Ectodermal cell (in vitro differentiated cells): ENCODE data around the gene OR5K4.

Source experiments
- H3K27ac ChIP-seq: 2 replicates; pipeline ENCODE4 v1.7.0; 2013; ENCODE audit warnings: mild to moderate bottlenecking, low read depth, low read length; ENCODE audit not compliant: insufficient read depth, poor library complexity, severe bottlenecking
- H3K27me3 ChIP-seq: 2 replicates; pipeline ENCODE4 v1.7.0; 2013; ENCODE audit warnings: mild to moderate bottlenecking, low read length; ENCODE audit not compliant: insufficient read depth, control insufficient read depth, poor library complexity, severe bottlenecking
- H3K36me3 ChIP-seq: one replicate; pipeline ENCODE4 v1.7.0; 2013; ENCODE audit warnings: low read length; ENCODE audit not compliant: control insufficient read depth, insufficient read depth
- H3K4me1 ChIP-seq: one replicate; pipeline ENCODE4 v1.7.0; 2013; ENCODE audit warnings: low read length; ENCODE audit not compliant: control insufficient read depth, insufficient read depth
- H3K4me3 ChIP-seq: 2 replicates; pipeline ENCODE4 v1.7.0; 2013; ENCODE audit warnings: low read depth, low read length, control low read depth; ENCODE audit not compliant: insufficient read depth
- H3K9me3 ChIP-seq: 2 replicates; pipeline ENCODE4 v1.7.0; 2013; ENCODE audit warnings: mild to moderate bottlenecking, low read length, moderate library complexity; ENCODE audit not compliant: control insufficient read depth

OR5K4 gene

DNA sequence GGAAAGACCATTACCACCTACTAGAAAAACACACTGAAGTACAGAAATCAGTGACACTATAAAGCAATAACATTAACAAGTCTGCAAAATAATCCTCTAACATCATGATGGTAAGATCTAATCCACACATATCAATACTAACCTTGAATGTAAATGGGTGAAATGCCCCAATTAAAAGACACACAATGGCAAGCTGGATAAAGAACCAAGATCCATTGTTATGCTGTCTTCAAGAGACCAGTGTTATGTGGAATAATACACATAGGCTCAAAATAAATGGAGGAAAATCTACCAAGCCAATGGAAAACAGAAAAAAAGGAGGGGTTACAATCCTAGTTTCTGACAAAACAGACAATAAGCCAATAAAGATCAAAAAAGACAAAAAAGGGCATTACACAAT, 50.4 kb downstream of the OR5K4 start:
- H3K36me3 ChIP-seq: no peaks in the 10 kb centered on the region
- no peak overlapping the region for H3K27ac ChIP-seq
- no peaks in the 10 kb centered on the region for H3K27me3 ChIP-seq
- H3K9me3 ChIP-seq: no peaks in the 10 kb centered on the region
- no peak overlapping the region for H3K4me3 ChIP-seq
- H3K4me1 ChIP-seq: no peaks in the 10 kb centered on the region
